GM19452 (cell line): ENCODE measurements around the gene HSPA1A.
"Not testable (repeated sequence)": the region's sequence is repeated elsewhere in the genome, so short reads cannot be mapped to it uniquely, and the experiment has no call there.

Source experiments
- ATAC-seq: cut with Tn5 transposase; IDR thresholded peaks from one replicate; pipeline ENCODE4 v1.9.1; 2021; ENCODE audit not compliant: unreplicated experiment

HSPA1A gene

DNA sequence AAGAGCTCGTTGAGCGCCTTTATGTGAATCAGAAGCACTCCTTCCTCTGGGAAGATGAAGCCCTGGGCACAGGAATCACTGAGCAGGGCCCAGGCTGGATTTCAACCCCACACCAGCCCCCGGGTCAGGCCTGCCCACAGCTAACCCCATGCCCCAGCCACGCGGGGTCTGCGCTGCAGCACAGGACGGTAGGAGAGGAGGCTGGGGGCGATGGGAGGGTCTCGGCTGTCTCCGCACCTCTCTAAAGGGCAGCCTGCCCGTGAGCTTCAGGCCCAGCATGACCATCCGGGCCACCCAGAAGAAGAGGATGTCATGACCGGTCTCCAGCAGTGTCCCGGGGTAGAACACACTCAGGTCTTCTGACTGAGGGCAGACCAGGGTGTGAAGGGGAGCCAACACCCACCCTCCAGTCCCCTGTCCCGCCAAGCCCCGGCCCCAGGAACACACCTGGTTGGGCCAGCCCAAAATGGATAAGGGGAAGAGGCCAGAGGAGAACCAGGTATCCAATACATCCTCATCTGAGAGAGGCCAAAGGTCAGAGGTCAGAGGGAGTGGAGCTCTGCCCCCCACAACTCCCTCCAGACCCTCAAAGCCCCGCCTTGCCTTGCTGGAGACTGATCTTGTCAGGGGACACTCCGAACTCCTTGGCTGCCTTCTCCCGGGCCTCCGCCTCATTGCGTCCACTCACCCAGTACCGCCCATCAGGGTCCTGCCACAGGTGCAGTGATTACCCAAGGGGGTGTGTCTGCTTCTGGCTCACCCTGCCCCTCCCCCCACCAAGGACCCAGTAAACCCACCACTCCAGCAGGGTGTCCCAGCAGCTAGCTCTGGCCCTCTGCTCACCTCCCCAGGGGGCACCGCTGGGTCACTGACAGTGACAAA is 33.9 kb upstream of the HSPA1A start:
- ATAC-seq: no peak

DNA sequence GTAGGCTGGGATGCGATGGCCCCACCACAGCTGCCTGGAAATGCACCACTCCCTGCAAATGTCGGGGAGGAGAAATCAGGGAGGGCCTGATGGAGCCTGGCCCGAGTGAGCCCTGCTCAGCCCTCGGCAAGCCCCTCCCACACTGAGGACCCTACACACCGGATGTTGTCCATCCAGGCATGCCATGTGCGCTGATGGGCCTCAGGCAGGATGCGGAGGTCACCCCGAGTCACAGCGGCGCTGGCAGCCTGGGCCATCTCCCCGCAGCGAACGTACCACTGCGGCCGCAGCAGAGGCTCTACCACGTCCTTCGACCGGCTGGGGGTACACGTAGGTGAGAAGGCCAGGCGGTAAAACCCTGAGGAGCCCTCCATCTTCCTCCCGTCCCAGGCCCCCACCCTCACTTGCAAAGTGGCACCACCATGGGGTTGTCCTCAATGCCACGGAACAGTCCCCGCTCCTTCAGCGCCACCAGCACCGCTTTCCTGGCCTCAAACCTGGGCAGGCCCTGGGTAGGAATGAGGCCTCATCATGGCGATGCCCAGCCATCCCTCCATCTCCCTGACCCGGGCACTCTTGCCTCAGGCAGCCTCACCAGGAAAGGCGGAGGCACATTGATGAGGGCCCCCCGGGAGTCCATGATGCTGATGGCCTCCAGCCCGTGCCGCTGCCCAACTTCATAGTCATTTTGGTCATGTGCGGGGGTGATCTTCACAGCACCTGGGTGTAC is 33.1 kb upstream of the HSPA1A start:
- ATAC-seq: no peak

DNA sequence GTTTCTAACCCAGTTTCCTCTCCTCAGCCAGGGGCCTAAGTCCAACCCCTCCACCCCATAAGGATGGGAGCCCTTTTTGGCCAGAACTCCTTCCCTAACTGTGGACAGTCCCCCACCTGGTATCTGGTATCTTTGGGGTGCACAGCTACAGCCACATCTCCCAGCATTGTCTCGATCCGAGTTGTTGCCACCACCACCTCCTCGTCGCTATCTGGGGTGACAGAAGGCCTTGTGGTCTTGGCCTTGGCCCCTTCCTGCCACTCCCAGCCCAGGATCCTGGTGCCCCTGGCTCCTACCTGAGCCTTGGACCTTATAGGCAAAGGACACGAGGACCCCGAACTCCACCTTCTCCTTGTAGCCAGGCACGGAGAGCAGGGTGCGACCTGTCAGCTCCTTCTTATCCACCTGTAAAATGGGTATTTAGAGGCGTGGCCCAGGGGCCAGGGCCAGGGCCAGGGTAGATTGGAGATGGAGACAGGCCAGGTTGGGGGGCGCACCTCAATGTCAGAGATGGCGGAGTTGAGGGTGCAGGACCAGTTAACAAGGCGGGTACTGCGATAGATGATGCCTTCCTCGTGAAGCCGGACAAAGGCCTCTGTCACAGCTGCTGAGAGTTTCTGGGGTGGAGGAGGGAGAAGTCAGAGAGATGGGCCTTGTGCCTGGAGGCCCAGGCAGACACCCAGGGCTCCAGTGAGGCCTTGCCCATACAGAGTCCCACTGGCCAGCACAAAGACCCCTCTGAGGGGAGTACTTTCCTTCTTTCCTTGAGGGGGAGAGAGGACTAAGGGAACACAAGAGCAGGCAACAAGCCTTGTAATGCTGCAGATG is 31.0 kb upstream of the HSPA1A start:
- no peak for ATAC-seq

DNA sequence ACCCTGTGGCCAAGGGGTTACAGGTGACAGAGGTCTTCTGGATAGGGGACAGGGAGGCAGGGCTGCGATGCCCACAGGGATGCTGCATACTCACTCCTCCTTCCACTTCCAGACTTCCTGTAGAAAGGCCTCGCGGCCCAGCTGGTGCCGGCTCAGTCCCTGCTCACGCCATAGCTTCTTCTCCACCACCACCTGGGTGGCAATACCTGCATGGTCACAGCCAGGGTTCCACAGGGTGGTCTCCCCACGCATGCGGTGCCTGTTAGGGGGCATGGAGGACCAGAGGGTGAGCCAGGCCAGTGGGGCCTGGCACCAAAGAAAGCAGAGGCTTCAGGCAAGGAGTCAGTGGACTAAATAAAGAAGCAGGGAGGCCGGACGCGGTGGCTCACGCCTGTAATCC is 29.9 kb upstream of the HSPA1A start:
- ATAC-seq: no peak

DNA sequence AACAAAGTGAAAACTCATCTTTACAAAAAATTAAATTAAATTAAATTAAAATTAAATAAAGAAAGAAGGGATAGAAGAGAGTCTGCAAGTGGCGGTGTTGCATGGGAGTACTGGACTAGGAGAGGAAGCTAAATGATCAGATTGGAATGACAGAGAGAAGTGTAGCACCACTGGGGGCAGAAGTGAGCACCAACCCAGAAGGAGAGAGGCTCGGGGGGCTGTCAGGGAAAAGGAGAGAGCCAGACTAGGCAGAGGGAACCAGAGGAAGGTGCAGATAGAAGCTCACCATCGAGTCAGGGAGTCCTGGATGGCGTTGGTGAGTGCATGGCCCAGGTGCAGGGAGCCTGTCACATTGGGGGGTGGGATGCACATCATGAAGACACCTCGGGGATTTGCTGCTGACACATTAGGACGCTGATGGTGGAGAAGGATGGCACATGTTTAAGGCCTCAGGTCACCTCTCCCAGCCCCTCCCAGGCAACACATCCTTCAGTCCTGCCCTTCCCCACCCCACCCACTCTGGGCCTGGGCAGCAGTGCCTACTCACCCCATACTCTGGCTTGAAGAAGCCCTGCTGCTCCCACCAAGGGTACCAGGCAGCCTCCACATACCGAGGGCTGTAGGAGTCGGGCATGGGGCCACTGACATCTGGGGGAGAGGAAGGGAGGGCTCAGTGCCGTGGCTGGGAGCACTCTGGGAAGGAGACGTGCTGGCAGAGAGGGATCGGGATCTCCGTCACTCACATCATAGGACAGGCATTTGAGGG is 23.8 kb upstream of the HSPA1A start:
- no peak for ATAC-seq

DNA sequence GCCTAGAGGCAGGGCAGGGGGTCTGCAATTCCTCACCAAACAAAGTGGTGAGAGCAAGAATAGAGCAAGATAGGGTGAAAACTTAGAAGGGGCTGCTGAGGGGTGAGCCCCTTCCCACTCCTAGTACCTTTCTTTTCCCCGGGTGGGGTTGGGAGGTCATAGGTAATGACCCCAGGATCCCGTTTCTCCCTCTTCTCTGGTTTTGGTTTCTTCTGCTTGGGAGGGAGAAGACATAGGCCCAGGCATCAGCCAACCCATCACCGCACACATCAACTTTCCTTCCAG is 23.3 kb upstream of the HSPA1A start:
- ATAC-seq: no peak

DNA sequence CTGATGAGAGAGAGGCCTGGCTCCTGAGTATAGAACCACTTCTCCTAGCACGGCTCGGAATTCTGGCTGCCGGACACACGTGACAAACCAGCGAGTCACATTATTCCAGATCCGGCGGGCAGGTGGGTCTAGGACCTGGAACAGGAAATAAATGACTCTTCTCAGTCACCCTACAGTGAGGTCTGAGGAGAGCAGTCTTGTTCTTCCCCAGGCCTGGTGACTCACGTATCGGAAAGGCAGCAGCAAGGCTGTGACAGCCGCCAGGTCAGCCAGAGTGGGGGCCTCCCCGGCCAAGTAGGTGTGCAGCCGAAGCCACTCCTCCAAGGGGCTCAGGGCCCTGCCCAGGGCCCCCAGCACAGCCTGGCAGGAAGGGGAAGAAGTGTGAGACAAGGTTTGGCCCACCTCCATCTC is 22.6 kb upstream of the HSPA1A start:
- ATAC-seq: no peak

DNA sequence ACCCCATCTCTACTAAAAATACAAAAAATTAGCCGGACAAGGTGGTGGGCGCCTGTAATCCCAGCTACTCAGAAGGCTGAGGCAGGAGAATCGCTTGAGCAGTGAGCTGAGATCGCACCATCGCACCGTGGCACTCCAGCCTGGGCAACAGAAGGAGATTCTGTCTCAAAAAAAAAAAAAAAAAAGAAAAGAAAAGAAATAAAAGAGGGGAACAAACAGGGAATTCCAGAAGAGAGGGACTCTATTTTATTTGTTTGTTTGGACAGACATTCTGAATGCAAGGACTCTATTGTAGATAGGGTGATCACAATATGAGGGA is 21.5 kb upstream of the HSPA1A start:
- ATAC-seq: not testable (repeated sequence)

DNA sequence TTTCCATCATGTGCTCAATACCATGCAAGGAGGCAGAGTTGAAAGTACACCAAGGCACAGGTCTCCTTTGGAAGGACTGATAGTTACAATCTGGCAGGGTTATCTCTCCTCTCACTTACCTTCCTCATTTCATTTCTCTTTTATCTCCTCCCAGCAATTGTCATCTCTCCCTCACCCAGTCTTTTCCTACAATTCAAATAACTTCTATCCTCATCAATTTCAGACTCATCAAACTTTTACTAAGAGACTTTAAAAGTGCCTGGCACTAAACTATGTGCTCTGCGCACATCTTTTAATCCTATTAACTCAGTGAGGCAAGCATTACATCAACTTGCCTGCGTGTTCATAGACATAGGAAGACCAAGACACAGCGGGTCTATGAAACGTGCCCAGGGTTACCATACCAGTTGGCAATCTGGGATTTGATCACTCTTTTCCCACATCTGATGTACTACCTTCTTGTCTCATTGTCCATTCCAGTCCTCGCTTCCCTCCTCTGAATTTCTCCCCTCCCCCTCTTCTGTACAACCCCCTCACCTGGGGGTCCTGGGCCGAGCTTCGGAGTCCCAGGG is 21.0 kb upstream of the HSPA1A start:
- ATAC-seq: no peak

DNA sequence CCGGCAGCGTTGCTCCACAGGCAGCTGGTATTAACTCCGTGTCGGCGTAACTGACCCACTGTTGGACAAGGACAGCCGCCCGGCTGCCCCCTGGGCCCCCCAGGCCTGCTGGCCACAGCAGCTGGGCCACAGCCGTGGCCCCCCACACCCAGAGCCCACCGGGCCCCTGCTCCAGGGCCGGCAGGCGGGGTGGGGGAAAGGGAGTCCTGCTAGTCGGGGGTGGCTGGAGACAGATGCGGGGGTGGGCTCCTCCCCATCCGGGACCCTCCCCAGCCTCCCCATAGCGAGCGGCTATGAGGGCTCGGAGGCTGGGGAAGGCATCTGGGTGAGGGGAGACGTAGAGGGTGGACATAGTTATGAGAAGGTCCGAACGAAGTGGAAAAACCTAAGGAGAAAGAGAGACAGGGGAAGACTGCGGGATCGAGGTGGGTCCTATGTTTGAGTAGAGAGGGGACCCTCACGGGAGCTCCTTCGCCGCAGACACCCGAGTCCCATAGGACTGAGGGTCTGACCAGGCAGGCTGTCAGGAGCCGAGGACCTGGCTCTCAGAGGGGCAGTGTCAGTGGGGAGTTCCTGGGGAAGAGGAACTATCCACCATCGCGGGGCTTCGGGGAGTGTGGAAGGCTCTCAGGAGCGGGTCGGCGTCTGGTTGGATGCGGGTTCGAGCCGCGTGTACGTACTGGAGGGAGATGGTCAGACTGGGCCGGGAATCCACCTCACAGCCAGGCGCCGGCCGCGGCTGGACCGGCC is 20.3 kb upstream of the HSPA1A start:
- peak; percentile 15 for ATAC-seq

DNA sequence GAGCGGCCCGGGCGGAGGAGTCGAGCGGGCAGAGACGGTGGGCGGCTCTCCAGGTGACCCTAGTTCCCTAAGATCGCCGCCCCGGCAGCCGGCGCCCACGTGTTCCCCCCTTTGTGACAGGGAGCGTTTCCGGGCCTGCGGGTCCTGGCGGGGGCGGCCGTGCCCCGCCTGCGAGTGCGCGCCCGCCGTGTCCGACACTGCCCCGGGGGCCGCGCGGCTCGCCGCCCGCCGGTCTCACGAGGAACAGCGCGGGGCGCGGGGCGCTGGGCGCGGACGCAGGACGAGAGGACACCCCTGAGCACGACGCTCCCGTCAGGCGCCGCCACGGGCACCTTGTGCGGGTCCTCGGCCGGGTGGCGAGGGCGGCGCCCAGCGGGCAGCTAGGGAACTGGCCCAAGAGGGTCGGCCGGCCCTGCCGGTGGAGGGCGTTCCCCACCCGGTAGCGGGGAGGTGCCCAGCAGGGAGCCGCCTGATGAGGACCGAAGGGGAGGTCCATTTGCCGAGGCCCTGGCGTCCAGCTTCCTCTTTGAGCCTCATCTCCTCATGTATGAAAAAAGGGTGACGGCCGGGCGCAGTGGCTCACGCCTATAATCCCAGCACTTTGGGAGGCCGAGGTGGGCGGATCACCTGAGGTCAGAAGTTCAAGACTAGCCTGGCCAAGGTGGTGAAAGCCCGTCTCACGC is 19.6 kb upstream of the HSPA1A start, which contains the start of gene VARS1:
Gene VARS1, minus strand, starts transcription at position 137 of the 683 bp plus-strand sequence. CDS start 535 bp downstream, outside the sequence.
- peak; percentile 83 for ATAC-seq

DNA sequence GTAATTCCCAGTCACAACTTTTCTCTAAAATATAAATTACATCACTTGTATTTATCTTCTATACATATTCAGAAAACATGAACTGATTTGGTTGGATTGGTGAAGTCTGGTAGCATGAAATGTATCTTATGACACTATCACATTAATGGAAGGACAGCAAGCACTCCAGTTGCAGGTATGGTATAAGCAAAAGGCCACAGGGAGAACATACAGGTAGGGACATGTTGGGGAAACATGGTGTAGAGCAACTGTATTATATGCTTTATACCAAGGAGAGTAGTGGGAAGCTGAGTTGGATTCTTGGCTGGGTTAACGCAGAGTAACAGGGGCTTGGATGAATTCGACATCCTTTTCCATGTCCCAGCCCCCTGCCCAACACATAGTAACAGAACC is 18.4 kb upstream of the HSPA1A start:
- no peak for ATAC-seq

DNA sequence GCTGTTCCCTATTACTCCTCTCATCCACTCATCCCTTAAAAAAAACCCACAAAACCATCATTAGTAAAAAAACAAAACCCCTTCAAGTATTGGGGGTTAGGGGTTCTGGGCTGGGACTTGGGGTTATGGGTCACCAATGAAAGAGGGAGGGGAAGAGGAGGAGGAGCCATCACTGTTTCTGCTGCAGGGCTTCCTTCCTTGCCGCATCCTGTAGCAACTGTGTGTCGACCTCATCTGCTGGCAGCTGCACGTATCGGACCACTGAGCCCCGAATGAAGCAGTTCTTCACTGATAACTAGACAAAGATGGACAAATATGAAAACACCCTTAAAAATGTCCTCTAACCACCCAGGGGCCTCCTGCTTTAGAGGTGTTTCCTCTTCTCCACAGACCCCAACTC is 17.8 kb upstream of the HSPA1A start:
- no peak for ATAC-seq

DNA sequence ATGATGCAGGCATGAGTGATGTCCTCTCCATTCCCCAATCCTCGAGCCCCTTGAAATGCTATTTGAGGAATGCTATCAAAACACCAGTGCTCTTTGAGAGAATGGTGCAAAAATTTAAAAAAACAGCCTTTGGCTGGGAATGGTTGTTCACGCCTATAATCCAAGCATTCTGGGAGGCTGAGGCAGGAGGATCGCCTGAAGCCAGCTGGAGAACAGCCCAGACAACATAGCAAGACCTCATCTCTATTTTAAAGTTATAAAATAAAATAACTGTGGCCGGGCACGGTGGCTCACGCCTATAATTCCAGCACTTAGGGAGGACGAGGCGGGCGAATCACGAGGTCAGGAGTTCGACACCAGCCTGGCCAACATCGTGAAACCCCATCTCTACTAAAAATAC is 15.6 kb upstream of the HSPA1A start:
- no peak for ATAC-seq

DNA sequence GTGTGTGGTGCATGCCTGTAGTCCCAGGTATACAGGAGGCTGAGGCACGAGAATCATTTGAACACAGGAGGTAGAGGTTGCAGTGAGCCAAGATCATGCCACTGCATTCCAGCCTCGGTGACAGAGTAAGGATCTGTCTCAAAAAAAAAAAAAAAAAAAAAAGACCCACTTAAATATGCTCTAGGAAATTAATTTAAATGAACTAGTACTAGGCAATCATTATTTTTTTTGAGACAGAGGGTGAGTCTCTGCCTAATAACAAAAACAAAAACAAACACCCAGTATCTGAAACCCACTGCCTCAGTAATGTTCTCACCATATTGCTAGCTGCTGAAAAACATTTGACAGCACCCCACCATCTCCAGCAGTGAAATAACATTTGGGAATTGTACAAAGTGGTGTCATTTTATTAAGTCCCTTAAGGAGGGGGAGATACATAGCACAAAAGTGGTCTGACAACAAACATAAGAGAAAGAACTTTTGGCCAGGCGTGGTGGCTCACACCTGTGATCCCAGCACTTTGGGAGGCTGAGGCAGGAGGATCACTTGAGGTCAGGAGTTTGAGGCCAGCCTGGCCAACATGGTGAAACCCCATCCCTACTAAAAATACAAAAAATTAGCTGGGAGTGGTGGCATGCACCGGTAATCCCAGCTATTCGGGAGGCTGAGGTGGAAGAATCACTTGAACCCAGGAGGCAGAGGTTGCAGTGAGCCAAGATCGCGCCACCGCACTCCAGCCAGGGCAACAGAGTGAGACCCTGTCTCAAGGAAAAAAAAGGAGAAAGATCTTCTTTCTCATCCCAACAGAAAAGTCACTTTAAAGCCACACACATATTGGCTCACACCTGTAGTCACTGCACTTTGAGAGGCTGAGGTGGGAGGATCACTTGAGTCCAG is 14.1 kb upstream of the HSPA1A start:
- not testable (repeated sequence) for ATAC-seq

DNA sequence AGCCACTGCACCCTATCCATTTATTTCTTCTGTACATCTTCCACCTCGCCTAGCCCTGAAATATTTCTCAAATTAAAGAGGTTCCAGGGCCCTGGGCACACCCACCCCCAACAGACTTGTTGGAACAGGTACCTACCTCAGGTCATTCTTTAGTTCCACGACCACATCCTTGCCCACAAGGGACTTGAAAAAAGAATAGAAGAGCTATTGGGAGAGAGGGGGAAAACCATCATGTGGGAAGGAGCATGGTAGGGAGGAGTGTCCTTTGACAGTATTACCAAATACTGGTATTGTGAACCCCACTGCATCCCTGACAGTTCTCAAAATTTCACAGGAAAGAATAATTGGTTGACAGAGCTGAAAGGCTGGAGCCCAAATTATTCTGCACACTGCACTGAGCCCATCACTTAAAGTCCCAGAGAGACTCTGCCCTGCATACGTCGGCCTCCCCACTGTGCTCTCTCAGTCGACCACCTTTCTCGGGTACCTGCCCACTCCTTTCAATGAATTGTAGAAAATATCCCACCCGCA is 9.3 kb upstream of the HSPA1A start:
- no peak for ATAC-seq

DNA sequence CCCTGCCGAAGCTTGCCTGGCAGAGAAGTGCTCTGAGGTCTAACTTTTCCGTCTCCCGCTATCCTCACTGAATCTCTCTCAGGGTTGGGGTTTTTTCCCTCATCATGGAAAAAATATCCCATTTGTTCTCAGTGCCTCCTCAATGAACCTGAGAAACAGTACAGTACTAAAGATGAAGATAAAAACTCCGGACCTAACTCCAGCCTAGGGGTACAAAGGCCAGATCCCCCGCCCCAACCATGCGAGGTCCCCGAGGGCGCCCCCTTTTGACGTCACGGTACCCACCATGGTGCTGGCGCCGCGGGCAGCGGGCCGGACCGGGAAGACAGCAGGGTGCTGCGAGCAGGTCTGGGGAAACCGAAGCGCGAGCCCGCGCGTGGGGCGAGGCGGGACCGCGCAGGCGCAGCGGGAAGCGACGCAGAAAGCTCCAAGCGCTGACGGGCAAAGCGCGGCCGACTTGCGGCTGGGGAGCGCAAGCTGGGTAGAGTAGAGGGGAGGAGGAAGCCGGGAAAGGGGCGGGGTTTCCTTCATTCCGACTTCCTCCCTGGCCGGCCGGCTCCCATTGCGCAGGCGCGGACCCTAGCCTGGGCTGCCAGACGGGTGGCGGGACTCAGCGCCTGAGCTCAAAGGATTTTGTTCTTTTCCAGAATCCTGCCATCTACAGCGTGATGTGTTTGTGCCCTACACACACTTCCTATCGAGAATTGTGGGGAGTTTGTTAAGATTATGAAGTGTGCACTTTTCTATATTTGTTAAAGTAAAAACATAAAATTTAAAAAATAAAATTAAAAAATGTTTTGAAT is 8.7 kb upstream of the HSPA1A start, which contains the start of gene LSM2:
Gene LSM2, minus strand, starts transcription at position 497 of the 803 bp plus-strand sequence. Its CDS starts 209 bp downstream, at position 288.
- peak; percentile 84 for ATAC-seq
